Trophoblast cell (in vitro differentiated cells and primary cell): ENCODE measurements around the gene AMOTL2.

Source experiments
- DNase-seq, 2 donors: peaks; one replicate each; pipeline ENCODE4 v3.0.0-alpha.2; 2016
- H2AFZ ChIP-seq: 2 replicates; pipeline ENCODE4 v1.6.1; 2013; ENCODE audit warnings: low read length, moderate library complexity, mild to moderate bottlenecking; ENCODE audit not compliant: insufficient read depth, poor library complexity
- H2AK5ac ChIP-seq: 2 replicates; pipeline ENCODE4 v1.6.1; 2013; ENCODE audit warnings: mild to moderate bottlenecking, low read length
- H2BK120ac ChIP-seq: 2 replicates; pipeline ENCODE4 v1.6.1; 2013; ENCODE audit warnings: low read length, mild to moderate bottlenecking, moderate library complexity; ENCODE audit not compliant: insufficient read depth, poor library complexity
- H2BK12ac ChIP-seq: 2 replicates; pipeline ENCODE4 v1.6.1; 2013; ENCODE audit warnings: mild to moderate bottlenecking, low read length, moderate library complexity
- H2BK5ac ChIP-seq: 2 replicates; pipeline ENCODE4 v1.6.1; 2013; ENCODE audit warnings: low read length, low read depth, moderate library complexity, mild to moderate bottlenecking; ENCODE audit not compliant: poor library complexity
- H3K14ac ChIP-seq: 2 replicates; pipeline ENCODE4 v1.6.1; 2013; ENCODE audit warnings: mild to moderate bottlenecking, low read length
- H3K18ac ChIP-seq: 2 replicates; pipeline ENCODE4 v1.6.1; 2013; ENCODE audit warnings: mild to moderate bottlenecking, low read length
- H3K23ac ChIP-seq: 2 replicates; pipeline ENCODE4 v1.6.1; 2013; ENCODE audit warnings: low read length
- H3K27ac ChIP-seq: 2 replicates; pipeline ENCODE4 v1.5.1; 2013; ENCODE audit warnings: low read depth, mild to moderate bottlenecking, inconsistent platforms, low read length, moderate library complexity
- H3K27me3 ChIP-seq: 2 replicates; pipeline ENCODE4 v1.6.1; 2013; ENCODE audit warnings: inconsistent platforms, mild to moderate bottlenecking, low read length, moderate library complexity; ENCODE audit not compliant: insufficient read depth
- H3K36me3 ChIP-seq, 2 experiments: 1 replicate in 1 of 2; 2 replicates in 1 of 2; pipeline ENCODE4 v1.6.1; 2013; ENCODE audit warnings: low read length in 2 of 2, mild to moderate bottlenecking in 2 of 2, moderate library complexity in 1 of 2; ENCODE audit not compliant: insufficient read depth in 2 of 2, control insufficient read depth in 1 of 2
- H3K4ac ChIP-seq: 2 replicates; pipeline ENCODE4 v1.6.1; 2013; ENCODE audit warnings: low read depth, mild to moderate bottlenecking, low read length, moderate library complexity
- H3K4me1 ChIP-seq, 2 experiments: 1 replicate in 1 of 2; 2 replicates in 1 of 2; pipeline ENCODE4 v1.6.1; 2013; ENCODE audit warnings: low read length in 2 of 2, mild to moderate bottlenecking in 2 of 2, moderate library complexity in 1 of 2; ENCODE audit not compliant: insufficient read depth in 2 of 2, control insufficient read depth in 1 of 2
- H3K4me2 ChIP-seq: 2 replicates; pipeline ENCODE4 v1.6.1; 2013; ENCODE audit warnings: inconsistent platforms, mild to moderate bottlenecking, low read length, moderate library complexity
- H3K4me3 ChIP-seq: 2 replicates; pipeline ENCODE4 v1.5.1; 2013; ENCODE audit warnings: mild to moderate bottlenecking, low read depth, low read length, inconsistent platforms
- H3K79me1 ChIP-seq: one replicate; pipeline ENCODE4 v1.6.1; 2013; ENCODE audit warnings: low read length
- H3K79me2 ChIP-seq: 2 replicates; pipeline ENCODE4 v1.6.1; 2013; ENCODE audit warnings: low read length, mild to moderate bottlenecking; ENCODE audit not compliant: control insufficient read depth, insufficient read depth, poor library complexity
- H3K9ac ChIP-seq: 2 replicates; pipeline ENCODE4 v1.6.1; 2013; ENCODE audit warnings: mild to moderate bottlenecking, low read length
- H3K9me3 ChIP-seq: 2 replicates; pipeline ENCODE4 v1.6.1; 2013; ENCODE audit warnings: low read depth, mild to moderate bottlenecking, control low read depth, inconsistent platforms, low read length; ENCODE audit not compliant: insufficient read depth
- H4K12ac ChIP-seq: 2 replicates; pipeline ENCODE4 v1.6.1; 2013; ENCODE audit warnings: low read depth, mild to moderate bottlenecking, low read length, moderate library complexity
- H4K8ac ChIP-seq: 2 replicates; pipeline ENCODE4 v1.6.1; 2013; ENCODE audit warnings: low read depth, mild to moderate bottlenecking, low read length, moderate library complexity
- H4K91ac ChIP-seq: one replicate; pipeline ENCODE4 v1.6.1; 2013; ENCODE audit warnings: low read depth, mild to moderate bottlenecking, low read length, moderate library complexity
- WGBS: extraction: QIAGEN DNeasy Blood & Tissue Kit; methylation state at CpG from one replicate; pipeline ENCODE4 v1.1.7; 2013; ENCODE audit warnings: missing lambda C conversion rate; ENCODE audit not compliant: insufficient read length, insufficient coverage; ENCODE audit errors: extremely low coverage; 5-methylcytosine and 5-hydroxymethylcytosine counted together

The AMOTL2 gene

DNA sequence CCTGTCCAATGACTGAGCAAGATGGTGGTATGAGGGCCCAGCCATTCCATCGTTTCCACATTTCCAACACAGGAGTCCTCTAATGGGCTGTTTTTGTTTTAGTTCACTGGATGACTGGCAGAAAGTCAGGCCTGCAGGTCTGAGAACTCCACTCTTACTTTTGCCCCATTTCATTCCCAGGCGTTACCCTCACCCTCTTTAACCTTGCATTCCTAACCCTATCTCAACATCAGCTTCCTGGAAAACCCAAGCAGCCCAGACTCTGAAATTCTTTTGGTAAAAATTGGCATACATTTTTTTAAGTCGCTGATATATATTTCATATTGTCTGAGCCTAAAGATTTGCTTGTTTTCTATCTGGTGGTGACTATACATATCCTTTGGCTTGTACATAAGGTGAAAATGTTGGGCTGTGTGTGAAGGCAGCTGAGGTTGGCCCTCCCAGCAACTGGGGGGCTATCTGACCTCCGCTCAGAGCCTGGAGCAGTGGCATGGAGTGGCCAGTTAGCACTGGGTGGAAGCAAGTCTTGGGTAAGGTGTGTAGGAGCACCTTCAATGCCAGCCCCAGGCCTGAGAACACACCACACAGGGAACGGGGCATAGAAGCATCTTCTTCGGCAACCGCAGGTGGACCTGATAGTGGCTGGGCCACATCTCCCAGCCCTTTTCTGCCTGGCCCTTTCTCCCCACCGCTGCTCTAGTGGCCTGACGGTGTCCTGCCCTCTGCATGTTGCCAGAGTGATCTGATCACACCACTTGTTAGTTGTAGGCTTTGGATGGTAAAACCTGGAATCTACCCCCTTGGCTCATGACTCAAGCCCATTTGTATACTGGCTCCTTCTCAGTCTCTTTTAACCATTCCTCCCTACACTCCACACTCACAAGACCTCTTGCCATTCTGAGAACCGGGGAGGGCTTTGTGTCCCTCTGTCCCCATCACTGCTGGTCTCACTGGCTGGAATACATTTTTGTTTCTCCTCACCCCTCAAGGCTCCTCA, 50.0 kb downstream of the AMOTL2 start:
- peak in 1 of 2 donors; percentile 66 for DNase-seq
- Histone ChIP-seq H4K12ac (peak overlapping the region; percentile 58), H3K4me1 (peaks cover 37% of the 10 kb centered on the region in 2 experiments), H3K9ac (peak overlapping the region; percentile 1), H4K8ac (peak overlapping the region; percentile 69), H4K91ac (peak overlapping the region; percentile 97), H3K36me3 (no peaks in the 10 kb centered on the region), H3K4me2 (no peak overlapping the region), H2BK12ac (peak overlapping the region; percentile 99), H2BK120ac (peak overlapping the region; percentile 99), H3K9me3 (no peaks in the 10 kb centered on the region), H2BK5ac (peak overlapping the region; percentile 93), H3K4ac (peak overlapping the region; percentile 82), H3K18ac (peak overlapping the region; percentile 94), H3K79me1 (peaks cover 45% of the 10 kb centered on the region), H3K27ac (peak overlapping the region; percentile 73), H3K4me3 (peak overlapping the region; percentile 26), H2AFZ (peak overlapping the region; percentile 42), H3K27me3 (no peaks in the 10 kb centered on the region), H3K79me2 (peaks cover 16% of the 10 kb centered on the region), H3K23ac (no peak overlapping the region), H2AK5ac (peak overlapping the region; percentile 75), H3K14ac (peak overlapping the region; percentile 94)
- no CpG with 5 or more reads among the region's 10 CpGs for WGBS

GRCh38 chr3:134322286-134322685, 52.0 kb downstream of the AMOTL2 start:
- Histone ChIP-seq H2AK5ac (no peak overlapping the region), H3K79me1 (peaks cover 39% of the 10 kb centered on the region), H3K4ac (no peak overlapping the region), H3K9ac (no peak overlapping the region), H3K4me1 (peaks cover 31% of the 10 kb centered on the region in 2 experiments), H3K79me2 (peaks cover 14% of the 10 kb centered on the region), H2BK12ac (no peak overlapping the region), H4K12ac (no peak overlapping the region), H4K91ac (no peak overlapping the region), H3K9me3 (no peaks in the 10 kb centered on the region), H4K8ac (no peak overlapping the region), H3K23ac (no peak overlapping the region), H2BK5ac (no peak overlapping the region), H3K4me2 (no peak overlapping the region), H3K36me3 (no peaks in the 10 kb centered on the region), H3K27ac (no peak overlapping the region), H2BK120ac (no peak overlapping the region), H3K14ac (no peak overlapping the region), H2AFZ (no peak overlapping the region), H3K18ac (no peak overlapping the region), H3K27me3 (no peaks in the 10 kb centered on the region), H3K4me3 (no peak overlapping the region)
- no peak for DNase-seq
- no CpG with 5 or more reads among the region's 1 CpG for WGBS

DNA sequence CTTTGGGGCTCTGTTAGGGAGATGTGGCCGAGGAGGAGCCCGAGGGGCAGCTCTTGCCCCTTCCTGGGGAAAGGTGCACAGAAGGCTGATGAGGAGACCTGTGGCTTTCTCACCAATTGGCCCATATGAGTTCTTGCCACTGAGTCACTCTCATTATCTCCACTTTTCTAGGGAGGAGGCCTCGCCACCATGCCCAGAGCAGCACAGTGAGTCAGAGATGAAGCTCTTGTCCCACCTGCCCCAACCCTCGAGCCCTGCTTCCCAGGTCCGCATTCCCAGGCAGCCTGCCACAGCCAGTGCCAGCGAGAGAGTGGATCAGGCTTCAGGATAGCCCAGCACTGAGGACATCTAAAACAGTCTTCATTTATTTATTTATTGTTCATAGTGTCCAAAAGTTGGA, 53.5 kb downstream of the AMOTL2 start:
- no CpG with 5 or more reads among the region's 6 CpGs for WGBS

GRCh38 chr3:134319931-134320330, 54.3 kb downstream of the AMOTL2 start:
- no peak overlapping the region for H2AFZ ChIP-seq
- H3K4ac ChIP-seq: no peak overlapping the region
- no peak overlapping the region for H3K23ac ChIP-seq
- no peak overlapping the region for H4K12ac ChIP-seq
- H3K18ac ChIP-seq: no peak overlapping the region
- peaks cover 6% of the 10 kb centered on the region for H3K79me2 ChIP-seq
- H2BK120ac ChIP-seq: no peak overlapping the region
- peak in 1 of 2 donors; percentile 34 for DNase-seq
- peaks cover 31% of the 10 kb centered on the region for H3K79me1 ChIP-seq
- no peak overlapping the region for H2BK12ac ChIP-seq
- no peak overlapping the region for H3K4me2 ChIP-seq
- H3K27ac ChIP-seq: no peak overlapping the region
- no peak overlapping the region for H4K8ac ChIP-seq
- no peak overlapping the region for H2BK5ac ChIP-seq
- H3K14ac ChIP-seq: no peak overlapping the region
- no peak overlapping the region for H3K9ac ChIP-seq
- H2AK5ac ChIP-seq: no peak overlapping the region
- H3K4me1 ChIP-seq: peaks cover 20 to 21% of the 10 kb centered on the region in 2 experiments
- no peak overlapping the region for H3K4me3 ChIP-seq
- no CpG with 5 or more reads among the region's 2 CpGs for WGBS
- H3K36me3 ChIP-seq: no peaks in the 10 kb centered on the region
- H4K91ac ChIP-seq: no peak overlapping the region
- no peaks in the 10 kb centered on the region for H3K27me3 ChIP-seq
- H3K9me3 ChIP-seq: no peaks in the 10 kb centered on the region

More for the DNA sequence above, 53.5 kb downstream of the AMOTL2 start:
- H3K27me3 ChIP-seq: no peaks in the 10 kb centered on the region
- H3K23ac ChIP-seq: no peak overlapping the region
- no peak overlapping the region for H4K12ac ChIP-seq
- H3K18ac ChIP-seq: peak overlapping the region; percentile 67
- H3K4ac ChIP-seq: no peak overlapping the region
- no peak overlapping the region for H3K4me3 ChIP-seq
- no peaks in the 10 kb centered on the region for H3K36me3 ChIP-seq
- H2BK5ac ChIP-seq: peak overlapping the region; percentile 2
- peaks cover 19% of the 10 kb centered on the region in 2 experiments for H3K4me1 ChIP-seq
- peak overlapping the region; percentile 11 for H4K8ac ChIP-seq
- H3K27ac ChIP-seq: no peak overlapping the region
- H2BK12ac ChIP-seq: peak overlapping the region; percentile 88
- peaks cover 31% of the 10 kb centered on the region for H3K79me1 ChIP-seq
- no peaks in the 10 kb centered on the region for H3K9me3 ChIP-seq
- H3K9ac ChIP-seq: no peak overlapping the region
- peak overlapping the region; percentile 26 for H3K4me2 ChIP-seq
- H3K14ac ChIP-seq: peak overlapping the region; percentile 36
- DNase-seq: peak; percentile 84 to 85
- peak overlapping the region; percentile 10 for H2BK120ac ChIP-seq
- peak overlapping the region; percentile 77 for H4K91ac ChIP-seq
- H3K79me2 ChIP-seq: peaks cover 7% of the 10 kb centered on the region
- H2AK5ac ChIP-seq: peak overlapping the region; percentile 60
- no peak overlapping the region for H2AFZ ChIP-seq
